HEK293T (cell line): Measurements from ENCODE around the gene FNTB.

ENCODE experiments used
- ARNT ChIP-seq: fragments of 450-650 bp; IDR thresholded peaks from 2 replicates; pipeline ENCODE4 v1.6.1; 2017; ENCODE audit warnings: mild to moderate bottlenecking
- BHLHE40 ChIP-seq: fragments of 450-650 bp; IDR thresholded peaks from 2 replicates; pipeline ENCODE4 v1.6.1; 2016; ENCODE audit warnings: mild to moderate bottlenecking, moderate library complexity, borderline replicate concordance
- CTBP1 ChIP-seq: fragments of 450-650 bp; IDR thresholded peaks from 2 replicates; pipeline ENCODE4 v1.6.1; 2016; ENCODE audit warnings: borderline replicate concordance
- ELF4 ChIP-seq: fragments of 450-650 bp; IDR thresholded peaks from 2 replicates; pipeline ENCODE4 v1.6.1; 2017; ENCODE audit warnings: antibody characterized with exemption
- FOXA1 ChIP-seq: fragments of 450-650 bp; IDR thresholded peaks from 2 replicates; pipeline ENCODE4 v1.6.1; 2016; ENCODE audit warnings: mild to moderate bottlenecking
- FOXK2 ChIP-seq: fragments of 450-650 bp; IDR thresholded peaks from 2 replicates; pipeline ENCODE4 v1.6.1; 2016; ENCODE audit warnings: mild to moderate bottlenecking
- HDGF ChIP-seq: fragments of 450-650 bp; IDR thresholded peaks from 2 replicates; pipeline ENCODE4 v1.6.1; 2017; ENCODE audit warnings: antibody characterized with exemption, borderline replicate concordance
- SP1 ChIP-seq: fragments of 450-650 bp; IDR thresholded peaks from 2 replicates; pipeline ENCODE4 v1.6.1; 2017
- SUZ12 ChIP-seq: fragments of 450-650 bp; IDR thresholded peaks from 2 replicates; pipeline ENCODE4 v1.6.1; 2016; ENCODE audit warnings: mild to moderate bottlenecking
- ZNF384 ChIP-seq: fragments of 450-650 bp; IDR thresholded peaks from 2 replicates; pipeline ENCODE4 v1.6.1; 2016

DNA sequence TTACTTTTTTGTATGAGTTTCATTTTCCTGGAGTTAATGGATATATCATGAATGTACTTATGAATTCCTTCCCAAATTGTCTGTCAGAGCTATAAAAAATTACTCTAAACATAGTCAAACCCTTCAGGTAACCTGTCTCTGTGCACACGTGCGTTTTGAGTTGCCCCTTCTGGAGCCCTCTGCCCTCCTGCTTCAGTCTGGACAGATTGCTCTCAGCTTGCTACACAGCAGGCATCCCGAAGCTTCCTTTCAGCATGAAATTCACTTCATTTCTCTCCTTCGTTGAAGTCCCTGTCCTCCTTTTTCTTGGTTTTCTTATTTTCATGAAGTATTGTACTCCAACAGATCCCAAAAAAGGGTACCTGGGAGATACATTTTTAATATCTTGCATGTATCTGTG lies 47.3 kb downstream of the FNTB start:
- TF ChIP-seq ZNF384: no peak
- TF ChIP-seq ELF4: no peak
- TF ChIP-seq SUZ12: no peak
- TF ChIP-seq SP1: no peak
- no peak for TF ChIP-seq BHLHE40
- no peak for TF ChIP-seq FOXK2
- TF ChIP-seq FOXA1: no peak
- TF ChIP-seq HDGF: no peak
- no peak for TF ChIP-seq ARNT
- no peak for TF ChIP-seq CTBP1
